ENCODE measurements around the gene GALC. TPM values are rescaled to one million over a fixed set of nuclear protein-coding genes. Genes with fewer than 3 reads are reported as not detected.

GALC gene
- total RNA-seq: 34.0 TPM

DNA sequence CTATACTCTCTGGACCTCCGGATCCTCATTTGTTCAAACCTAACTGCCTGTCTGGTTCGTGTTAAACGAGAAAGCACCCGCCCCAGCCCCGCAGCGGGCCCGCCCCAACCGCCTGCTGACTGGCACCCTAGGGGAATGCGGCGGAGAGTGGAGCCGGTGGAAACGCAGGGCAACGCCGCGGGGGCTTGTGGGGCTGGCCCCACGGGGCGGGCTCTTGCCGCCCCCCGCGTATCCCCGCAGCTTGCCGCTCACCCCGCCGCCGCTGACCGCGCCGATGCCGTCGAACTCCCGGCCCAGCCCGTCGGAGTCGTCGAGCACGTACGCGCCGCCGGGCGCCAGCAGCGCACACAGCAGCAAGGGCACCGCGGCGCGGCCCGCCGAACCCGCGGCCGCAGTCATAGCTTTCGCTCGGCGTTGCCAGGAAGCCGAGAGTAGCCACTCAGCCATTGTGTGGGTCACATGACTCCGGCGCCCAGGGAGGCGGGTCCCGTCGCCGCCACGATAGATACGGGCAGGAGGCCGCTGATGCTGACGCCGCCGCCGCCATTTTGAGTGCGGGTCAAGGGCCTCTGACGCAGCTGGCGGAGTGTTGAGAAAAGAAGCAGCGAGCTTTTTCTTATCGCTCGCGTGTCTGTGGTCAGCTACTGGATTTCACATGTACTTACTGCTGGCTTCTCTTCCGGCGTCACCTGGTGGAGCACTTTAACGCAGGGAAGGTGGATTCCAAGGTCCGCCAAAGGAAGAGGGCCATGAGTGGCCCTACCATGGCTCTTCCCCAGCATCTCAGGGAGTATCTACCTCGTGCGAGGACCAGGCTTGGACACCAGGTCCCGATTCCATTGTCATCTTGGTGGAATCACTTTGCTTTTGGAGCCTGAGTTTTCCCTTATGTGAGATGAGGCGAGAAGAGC lies at the start of gene GALC:
Gene GALC (minus strand): TSS at position 465 of the 911 bp plus-strand sequence. CDS start 18 bp downstream, at position 447.

GRCh38 chr14:88005050-88005481 lies 12.1 kb upstream of the GALC start, which contains the start of gene GPR65:
TSS of gene GPR65 (plus strand) at chr14:88005135. CDS start at chr14:88010848, 5,713 bp downstream.

Small RNAs within 50 kb of the gene (small RNA-seq; reads per million reads assigned to genes)
- not detected for gene RNU6-835P (ENCODE audit: low replicate concordance)

Other genes with a start within 250 kb of the GALC start
- 0.99 TPM for gene GPR65, start 12.0 kb upstream of the GALC start, total RNA-seq

Data from metanephros (tissue), 2 donors.